ENCODE results near the gene TTC7B.

DNA sequence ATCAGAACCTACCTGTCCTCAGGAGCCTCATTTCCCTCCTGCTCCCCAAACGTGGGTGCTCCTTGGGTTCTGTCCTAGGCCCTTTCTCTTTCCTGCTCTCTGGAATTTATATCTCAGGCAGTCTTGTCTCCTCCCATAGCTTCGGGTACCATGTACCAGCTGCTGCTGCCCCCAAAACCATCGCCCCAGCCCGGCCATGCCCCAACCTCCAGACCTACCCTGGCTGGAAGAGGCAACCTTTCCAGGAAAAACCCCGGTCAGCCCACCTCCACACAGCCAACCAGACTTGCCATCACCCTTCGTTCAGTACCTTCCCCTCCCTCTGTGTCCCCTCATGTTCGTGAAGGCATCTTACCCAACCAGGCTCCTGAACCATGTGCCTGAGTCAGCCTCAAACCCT, 254.3 kb downstream of the TTC7B start:
- TF ChIP-seq, protein P1, sequence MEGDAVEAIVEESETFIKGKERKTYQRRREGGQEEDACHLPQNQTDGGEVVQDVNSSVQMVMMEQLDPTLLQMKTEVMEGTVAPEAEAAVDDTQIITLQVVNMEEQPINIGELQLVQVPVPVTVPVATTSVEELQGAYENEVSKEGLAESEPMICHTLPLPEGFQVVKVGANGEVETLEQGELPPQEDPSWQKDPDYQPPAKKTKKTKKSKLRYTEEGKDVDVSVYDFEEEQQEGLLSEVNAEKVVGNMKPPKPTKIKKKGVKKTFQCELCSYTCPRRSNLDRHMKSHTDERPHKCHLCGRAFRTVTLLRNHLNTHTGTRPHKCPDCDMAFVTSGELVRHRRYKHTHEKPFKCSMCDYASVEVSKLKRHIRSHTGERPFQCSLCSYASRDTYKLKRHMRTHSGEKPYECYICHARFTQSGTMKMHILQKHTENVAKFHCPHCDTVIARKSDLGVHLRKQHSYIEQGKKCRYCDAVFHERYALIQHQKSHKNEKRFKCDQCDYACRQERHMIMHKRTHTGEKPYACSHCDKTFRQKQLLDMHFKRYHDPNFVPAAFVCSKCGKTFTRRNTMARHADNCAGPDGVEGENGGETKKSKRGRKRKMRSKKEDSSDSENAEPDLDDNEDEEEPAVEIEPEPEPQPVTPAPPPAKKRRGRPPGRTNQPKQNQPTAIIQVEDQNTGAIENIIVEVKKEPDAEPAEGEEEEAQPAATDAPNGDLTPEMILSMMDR (IDR thresholded peaks at IDR 0.05) = no peak
- TF ChIP-seq, protein P2, sequence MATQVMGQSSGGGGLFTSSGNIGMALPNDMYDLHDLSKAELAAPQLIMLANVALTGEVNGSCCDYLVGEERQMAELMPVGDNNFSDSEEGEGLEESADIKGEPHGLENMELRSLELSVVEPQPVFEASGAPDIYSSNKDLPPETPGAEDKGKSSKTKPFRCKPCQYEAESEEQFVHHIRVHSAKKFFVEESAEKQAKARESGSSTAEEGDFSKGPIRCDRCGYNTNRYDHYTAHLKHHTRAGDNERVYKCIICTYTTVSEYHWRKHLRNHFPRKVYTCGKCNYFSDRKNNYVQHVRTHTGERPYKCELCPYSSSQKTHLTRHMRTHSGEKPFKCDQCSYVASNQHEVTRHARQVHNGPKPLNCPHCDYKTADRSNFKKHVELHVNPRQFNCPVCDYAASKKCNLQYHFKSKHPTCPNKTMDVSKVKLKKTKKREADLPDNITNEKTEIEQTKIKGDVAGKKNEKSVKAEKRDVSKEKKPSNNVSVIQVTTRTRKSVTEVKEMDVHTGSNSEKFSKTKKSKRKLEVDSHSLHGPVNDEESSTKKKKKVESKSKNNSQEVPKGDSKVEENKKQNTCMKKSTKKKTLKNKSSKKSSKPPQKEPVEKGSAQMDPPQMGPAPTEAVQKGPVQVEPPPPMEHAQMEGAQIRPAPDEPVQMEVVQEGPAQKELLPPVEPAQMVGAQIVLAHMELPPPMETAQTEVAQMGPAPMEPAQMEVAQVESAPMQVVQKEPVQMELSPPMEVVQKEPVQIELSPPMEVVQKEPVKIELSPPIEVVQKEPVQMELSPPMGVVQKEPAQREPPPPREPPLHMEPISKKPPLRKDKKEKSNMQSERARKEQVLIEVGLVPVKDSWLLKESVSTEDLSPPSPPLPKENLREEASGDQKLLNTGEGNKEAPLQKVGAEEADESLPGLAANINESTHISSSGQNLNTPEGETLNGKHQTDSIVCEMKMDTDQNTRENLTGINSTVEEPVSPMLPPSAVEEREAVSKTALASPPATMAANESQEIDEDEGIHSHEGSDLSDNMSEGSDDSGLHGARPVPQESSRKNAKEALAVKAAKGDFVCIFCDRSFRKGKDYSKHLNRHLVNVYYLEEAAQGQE (IDR thresholded peaks at IDR 0.05; ENCODE audit: insufficient read depth in 1 of 2, low read depth in 2 of 2, low read length in 1 of 2) = no peak
